Tibial nerve (tissue), 4 donors: ENCODE results near the gene USP24.

Experiments used
- CTCF ChIP-seq, 5 experiments: fragments of 200-600 bp in 3 of 5; fragments of 450-650 bp in 2 of 5; sonication (generic) in 3 of 5; IDR thresholded peaks; one replicate each; pipeline ENCODE4 v1.5.1; 2016 to 2019; ENCODE audit warnings: antibody characterized with exemption in 5 of 5, mild to moderate bottlenecking in 3 of 5, moderate library complexity in 2 of 5
- EP300 ChIP-seq, 2 donors: sonication (generic); formaldehyde crosslinking; IDR thresholded peaks; one replicate each; pipeline ENCODE4 v1.6.1; 2017; ENCODE audit warnings: antibody characterized with exemption in 2 of 2, mild to moderate bottlenecking in 1 of 2
- POLR2A ChIP-seq, 2 donors: fragments of 450-650 bp; IDR thresholded peaks; one replicate each; pipeline ENCODE4 v1.6.1; 2017; ENCODE audit warnings: antibody characterized with exemption in 2 of 2, mild to moderate bottlenecking in 2 of 2, moderate library complexity in 2 of 2

- TF ChIP-seq CTCF (IDR thresholded peaks at IDR 0.05) (no peak), POLR2A (IDR thresholded peaks at IDR 0.05) (no peak), EP300 (IDR thresholded peaks at IDR 0.05) (no peak)
Measured at GRCh38 chr1:55120538-55120937, 94.6 kb downstream of the USP24 start.
